ENCODE results near the gene DNAJB5.
"Not testable (repeated sequence)": the region's sequence is repeated elsewhere in the genome, so short reads cannot be mapped to it uniquely, and the experiment has no call there.

DNAJB5 gene

DNA sequence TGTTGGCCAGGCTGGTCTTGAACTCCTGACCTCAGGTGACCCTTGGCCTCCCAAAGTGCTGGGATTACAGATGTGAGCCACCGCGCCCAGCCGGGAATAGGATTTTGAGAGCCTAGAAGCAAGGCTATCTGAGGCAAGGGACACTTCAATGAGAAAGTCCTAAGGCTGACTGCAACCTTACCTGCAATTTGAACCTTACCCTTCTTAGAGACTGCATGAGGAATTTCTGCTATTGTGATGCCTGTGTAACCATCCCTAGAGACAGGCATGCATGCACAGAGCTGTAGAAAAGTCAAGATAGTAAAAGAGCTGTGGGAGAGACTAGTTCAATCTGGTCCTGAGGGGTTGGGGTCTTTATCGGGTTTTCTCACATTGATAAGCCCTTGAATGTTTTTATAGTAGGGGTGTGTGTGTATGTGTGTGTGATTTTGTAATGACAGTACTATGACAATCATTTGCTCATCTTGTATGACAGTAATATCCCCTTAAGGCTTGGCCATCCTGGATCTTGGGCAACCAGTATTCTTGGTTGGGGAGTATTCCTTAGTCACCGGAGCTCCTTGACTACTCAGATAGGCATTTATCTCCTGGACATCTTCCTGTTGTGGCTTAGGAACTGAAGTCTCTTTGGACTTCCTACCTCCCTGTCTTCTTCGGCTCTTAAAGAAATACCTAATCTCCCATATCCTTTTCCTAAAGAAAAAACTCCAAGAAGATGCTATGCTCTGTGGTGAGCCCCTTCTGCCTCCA, 11.2 kb downstream of the DNAJB5 start:
- DNase-seq (ENCODE audit: low spot score), result no peak

DNA sequence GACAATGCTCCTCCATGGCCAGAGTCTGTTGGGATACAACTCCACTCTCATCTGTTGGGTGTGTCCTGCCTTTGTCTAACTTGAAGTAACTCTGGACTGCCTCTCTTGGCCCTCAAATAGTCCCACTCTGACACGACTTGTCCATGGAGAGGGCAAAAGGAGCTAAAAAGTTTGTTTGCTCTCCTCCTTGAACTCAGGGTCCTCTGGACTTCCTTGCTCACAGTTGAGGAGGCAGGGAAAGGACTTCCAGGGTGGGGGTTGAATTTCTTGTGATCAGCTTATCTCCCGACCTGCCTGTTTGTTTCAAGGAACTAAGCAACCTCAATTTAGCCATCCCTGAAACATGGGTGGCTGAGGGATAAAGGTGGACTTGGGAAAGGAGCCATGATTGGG, 11.7 kb downstream of the DNAJB5 start:
- DNase-seq (ENCODE audit: low spot score), result no peak

DNA sequence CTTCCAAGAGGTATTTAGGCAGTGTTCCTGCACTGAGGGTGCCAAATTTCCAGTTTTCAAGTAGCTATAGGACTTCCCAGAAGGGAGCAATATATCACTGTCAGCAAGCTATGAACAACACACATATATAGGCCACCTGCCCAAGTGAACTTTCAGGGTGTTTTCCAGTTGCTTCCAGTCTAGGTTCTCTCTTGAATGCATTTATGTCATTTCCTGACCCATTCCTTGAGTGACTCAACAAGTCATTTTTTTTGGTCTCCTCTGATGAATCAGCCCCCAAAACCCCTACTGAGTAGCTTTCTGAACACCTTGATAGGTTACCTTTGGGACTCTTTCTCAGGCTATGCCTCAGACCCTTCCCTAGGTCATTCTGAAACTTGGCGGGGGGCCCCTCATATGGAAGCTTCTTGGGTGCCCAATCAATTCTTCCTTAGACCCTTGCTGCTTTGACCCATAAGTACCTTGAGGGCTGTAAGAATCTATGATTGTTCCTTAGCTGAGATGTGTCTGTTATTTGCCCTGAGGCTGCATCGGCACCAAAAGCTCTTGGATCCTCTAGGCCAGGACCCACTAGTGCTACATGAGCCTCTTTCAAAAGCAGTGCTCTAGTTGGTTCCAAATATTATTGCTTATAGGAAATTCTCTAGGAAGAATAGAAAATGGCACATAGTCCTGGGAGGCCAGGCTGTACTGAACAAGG, 12.4 kb downstream of the DNAJB5 start:
- DNase-seq (ENCODE audit: low spot score), result no peak

DNA sequence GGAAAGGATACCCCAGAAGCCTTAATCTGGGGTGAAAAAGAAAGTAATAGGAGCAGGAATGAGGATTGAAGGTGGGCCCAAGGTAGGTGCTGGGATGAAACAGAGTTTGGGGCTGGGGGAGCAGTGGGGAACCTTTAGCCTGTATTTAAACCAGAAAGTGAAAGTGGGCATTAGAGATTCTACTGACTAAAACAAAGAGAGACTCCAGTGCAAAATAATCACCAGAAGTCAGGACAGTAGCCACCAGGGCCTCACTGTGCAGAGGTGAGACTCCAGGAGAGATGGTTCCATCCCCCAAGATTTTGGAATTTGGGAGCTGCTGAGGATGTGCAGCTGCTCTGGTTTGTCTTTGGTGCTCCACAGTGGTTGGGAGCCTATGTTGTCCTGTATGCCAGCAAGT, 13.1 kb downstream of the DNAJB5 start:
- DNase-seq (ENCODE audit: low spot score), result no peak

DNA sequence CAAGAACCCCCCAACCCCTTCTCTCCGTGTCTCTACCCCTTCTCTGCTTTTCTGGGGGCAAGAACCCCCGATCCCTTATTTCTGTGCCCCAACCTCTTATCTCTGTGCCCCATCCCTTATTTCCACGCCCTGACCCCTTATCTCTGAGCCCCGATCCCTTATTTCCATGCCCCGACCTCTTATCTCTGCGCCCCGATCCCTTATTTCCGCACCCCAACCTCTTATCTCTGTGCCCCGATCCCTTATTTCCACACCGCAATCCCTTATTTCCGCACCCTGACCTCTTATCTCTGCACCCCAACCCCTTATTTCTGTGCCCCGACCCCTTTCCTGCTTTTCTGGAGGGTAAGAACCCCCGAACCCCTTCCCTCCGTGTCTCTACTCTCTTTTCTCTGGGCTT, 14.8 kb downstream of the DNAJB5 start:
- DNase-seq (ENCODE audit: low spot score), result not testable (repeated sequence)

DNA sequence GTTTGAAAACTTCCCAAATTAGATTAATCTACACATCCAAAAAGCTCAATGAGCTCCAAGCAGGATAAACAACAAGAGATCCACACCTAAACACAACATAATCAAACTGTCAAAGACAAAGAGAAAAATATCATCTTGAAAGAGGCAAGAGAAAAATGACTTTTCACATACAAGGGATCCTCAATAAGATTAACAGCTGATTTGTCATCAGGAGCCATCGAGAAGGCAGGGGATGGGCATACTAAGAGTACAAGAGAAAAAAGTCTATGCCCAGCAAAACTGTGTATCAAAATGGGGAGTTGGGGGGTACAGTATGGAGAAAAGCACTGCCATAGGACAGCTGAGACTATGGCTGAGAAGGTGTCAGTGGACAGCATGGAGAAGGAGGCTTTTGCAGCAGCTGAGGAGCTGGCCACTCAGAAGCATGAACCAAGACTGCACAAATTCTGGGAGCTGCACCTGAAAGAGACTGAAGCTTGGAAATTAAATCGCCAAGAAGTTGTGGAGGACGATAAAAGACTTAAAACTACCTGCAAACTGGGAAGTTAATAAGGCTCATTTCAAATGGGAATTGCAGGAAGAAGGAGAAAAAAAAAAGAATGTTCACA, 20.9 kb downstream of the DNAJB5 start:
- DNase-seq (ENCODE audit: low spot score), result no peak

DNA sequence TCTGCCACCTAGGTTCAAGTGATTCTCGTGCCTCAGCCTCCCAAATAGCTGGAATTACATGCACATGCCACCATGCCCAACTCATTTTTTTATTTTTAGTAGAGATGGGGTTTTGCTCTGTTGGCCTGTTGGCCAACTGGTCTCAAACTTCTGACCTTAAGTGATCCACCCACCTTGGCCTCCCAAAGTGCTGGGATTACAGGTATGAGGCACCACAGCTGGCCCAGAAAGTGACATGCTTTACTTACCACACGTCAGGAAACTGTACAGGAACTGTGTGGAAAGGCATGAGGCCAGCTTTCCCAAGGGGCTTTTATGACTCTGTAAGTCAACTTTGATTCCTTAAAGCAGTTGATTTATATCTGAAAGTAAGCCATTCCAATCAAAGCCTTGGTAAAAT, 25.0 kb downstream of the DNAJB5 start:
- DNase-seq (ENCODE audit: low spot score), result no peak

DNA sequence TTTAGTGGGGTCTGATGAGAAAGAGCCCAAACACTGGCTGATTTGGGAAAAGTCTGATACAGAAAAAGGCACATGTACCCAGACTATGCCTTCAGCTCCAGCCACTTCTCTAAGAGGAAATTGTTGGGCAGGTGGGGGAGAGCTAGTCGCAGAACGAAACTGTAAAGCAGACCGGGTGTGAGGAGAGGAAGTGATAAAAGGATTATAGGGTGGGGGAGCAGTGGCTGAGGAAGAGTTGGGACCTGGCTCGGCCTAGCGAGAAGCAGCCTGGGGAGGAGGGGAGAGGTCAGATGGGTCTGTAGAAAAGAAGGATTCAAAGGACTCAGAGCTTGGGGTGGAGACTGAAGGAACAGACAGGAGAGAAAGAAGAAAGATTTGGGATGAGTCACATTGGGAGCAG, 33.9 kb downstream of the DNAJB5 start:
- DNase-seq (ENCODE audit: low spot score), result not testable (repeated sequence)

DNA sequence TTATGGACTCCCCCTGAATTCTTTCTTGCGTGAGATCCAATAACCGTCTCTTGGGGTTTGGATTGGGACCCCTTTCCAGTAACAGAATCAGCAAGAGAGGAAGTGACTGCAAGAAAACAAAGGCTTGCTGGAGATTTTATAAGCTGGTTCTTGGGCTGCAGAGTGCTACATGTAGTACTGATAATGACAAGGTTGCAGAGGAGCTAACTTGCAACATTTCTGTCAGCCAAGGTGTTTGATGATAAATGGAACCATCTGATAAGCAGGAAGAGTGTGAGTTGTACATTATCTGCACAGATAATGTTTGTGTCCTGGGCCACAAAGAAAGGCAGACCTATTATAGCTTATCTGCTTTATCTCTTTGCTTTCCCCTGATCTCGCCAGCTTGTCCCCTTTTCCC, 37.1 kb downstream of the DNAJB5 start:
- no peak for DNase-seq (ENCODE audit: low spot score)

DNA sequence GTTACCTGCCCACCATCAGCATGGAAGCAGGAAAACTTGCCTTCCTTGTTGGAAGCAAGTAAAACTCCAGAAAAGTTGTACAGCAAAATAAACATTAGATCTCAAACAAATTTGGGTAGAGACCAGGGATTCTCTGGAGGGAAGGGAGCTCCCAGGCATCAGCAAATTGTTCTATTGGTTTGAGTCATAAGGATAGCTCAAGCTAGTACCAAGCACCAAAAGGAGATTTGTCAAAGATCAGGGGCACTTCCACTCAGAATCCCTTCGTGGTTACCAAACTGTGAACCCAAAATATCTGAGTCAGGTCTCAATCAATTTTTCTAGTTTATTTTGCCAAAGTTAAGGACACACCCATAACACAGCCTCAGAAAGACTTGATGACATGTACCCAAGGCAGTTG, 37.8 kb downstream of the DNAJB5 start:
- DNase-seq (ENCODE audit: low spot score), result no peak

DNA sequence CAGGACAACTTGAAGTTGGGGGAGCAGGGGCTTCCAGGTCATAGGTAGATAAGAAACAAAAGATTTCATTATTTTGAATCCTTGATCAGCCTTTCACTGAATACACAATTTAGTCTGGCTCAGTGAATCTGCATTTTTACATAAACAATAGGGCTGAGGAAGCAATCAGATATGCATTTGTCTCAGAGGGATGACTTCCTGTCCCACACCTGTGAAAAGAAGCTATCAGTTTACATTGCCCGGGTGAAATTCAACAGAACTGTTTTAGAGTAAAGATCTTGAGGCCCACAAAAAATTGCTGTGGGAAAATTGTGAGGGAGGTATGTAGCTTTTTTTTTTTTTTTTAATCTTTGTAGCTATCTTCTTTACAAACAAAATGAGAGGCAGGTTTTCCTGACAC, 38.3 kb downstream of the DNAJB5 start:
- no peak for DNase-seq (ENCODE audit: low spot score)

DNA sequence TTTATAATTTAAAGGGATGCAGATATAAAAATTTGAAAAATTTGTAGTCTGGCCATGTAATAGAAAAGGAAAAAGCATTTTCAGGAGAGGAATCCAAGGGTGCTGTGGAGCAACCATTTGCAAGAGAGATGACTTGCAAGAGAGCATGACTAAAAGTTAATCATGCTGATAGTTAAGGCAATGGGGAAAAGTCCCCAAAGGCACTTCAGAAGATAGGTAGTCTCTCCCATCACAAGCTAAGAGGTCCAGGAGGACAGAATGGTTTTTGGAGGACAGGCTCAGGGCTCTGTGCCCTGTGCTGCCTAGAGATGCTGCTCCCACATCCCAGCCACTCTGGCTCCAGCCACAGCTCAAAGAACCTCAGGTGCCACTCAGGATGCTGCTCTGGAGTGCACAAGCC, 38.8 kb downstream of the DNAJB5 start:
- no peak for DNase-seq (ENCODE audit: low spot score)

DNA sequence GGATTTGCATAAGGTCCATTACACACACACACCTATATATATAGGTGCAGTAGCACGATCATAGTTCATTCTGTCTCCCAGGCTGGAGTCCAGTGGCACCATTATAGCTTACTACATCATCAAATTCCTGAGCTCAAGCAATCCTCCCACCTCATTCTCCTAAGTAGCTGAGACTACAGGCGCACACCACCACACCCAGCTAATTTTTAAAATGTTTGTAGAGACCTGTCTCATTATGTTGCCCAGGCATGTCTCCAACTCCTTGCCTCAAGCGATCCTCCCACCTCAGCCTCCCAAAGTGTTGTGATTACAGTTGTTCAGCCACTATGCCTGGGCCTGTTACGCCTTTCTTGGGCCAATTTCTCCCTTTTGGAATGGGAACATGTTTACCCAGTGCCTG, 39.7 kb downstream of the DNAJB5 start:
- no peak for DNase-seq (ENCODE audit: low spot score)

DNA sequence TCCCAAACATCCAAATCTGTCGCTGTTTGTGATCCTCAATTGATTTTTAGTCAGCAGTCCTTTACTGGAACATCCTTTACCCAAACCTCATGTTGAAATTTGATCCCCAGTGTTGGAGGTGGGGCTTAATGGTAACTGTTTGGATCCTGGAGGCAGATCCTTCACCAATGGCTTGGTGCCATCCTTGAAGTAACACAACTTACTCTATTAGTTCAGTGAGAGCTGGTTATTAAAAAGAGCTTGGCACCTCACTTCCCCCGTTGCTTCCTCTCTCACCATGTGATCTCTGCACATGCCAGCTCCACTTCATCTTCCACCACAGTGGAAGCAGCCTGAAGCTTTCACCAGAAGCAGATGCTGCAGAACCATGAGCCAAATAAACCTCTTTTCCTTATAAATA, 40.3 kb downstream of the DNAJB5 start:
- DNase-seq (ENCODE audit: low spot score), result no peak

DNA sequence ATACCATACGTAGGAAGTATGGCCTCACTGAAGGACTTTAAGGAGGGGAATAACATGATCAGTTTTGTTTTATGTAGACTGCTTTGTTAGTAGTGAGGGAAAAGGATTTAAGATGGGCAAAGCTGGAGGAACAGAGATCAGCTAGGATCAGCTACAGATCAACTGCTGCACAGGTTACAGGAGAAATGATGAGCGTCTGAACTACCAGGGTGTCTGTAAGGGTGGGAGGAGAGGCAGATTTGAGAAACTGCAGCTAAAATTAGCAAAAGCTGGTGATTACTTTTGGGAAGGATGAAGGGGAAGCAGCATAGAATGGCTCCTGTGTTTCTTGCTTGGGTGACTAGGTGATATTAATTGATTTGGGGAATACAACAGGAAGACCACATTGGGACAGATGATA, 43.6 kb downstream of the DNAJB5 start:
- no peak for DNase-seq (ENCODE audit: low spot score)

DNA sequence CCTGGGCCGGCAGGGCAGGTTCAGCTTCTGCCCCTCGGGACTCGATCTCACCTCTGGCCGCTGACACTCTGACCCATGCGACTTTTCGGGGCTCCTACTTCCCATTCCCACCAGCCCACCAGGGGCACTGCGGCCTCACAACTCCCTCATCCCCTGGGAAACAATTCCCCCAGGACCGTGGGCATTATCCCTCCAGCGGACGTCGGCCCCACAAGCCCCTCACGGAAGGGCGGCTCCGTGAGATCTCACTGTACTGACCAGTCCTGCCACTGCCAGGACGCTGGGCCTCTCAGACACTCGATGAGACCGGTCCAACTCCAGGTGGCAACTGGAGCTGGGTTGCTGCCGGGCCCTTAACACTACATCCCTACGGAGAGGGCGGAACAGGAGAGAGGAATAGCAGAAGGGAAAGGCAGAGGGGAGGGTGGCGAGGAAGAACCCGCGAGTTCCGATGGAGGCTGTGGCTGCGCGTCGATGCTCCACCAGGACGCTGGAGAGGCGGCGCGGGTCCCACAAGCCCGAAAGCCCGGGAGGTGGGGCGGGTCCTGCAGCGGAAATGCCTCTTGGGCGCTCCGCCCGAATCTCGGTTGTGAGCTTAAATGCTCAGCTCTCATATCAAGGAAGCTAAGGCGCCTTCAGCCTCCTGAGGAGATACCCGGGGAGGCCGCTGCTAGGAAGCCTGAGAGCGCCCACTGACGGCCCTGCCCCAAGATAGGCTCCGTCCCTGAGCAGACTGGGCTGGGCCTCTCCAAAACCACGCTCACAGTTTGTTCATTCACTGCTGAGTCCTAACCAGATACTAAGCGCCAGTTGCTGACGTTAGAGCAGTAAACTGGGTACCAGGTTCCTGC, 46.5 kb downstream of the DNAJB5 start:
- DNase-seq (ENCODE audit: low spot score), result no peak

DNA sequence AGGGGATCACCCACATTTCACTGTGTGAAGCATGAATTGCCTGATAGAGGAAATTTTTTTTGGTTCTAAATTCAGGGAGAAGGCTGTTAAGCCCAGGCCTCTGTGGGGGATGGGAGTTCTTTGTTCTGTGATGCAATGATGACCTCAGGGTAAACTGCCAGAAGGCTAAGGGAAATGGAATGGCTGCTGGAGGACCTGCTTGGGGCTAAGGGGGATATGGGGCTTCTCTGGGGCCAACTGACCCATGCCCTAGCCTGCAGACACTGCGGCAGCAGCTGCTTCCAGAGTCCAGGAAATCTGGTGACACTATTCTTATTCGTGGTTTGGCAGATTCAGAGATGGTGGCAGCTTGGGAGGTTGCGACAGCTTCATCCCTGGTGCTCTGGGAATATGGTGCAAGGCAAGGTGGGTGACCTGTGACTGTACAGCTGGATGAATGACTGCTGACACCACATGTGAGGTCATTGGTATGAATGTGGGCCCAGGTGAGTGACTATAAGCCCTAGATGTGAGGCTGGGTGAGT, 52.6 kb downstream of the DNAJB5 start:
- no peak for DNase-seq (ENCODE audit: low spot score)

DNA sequence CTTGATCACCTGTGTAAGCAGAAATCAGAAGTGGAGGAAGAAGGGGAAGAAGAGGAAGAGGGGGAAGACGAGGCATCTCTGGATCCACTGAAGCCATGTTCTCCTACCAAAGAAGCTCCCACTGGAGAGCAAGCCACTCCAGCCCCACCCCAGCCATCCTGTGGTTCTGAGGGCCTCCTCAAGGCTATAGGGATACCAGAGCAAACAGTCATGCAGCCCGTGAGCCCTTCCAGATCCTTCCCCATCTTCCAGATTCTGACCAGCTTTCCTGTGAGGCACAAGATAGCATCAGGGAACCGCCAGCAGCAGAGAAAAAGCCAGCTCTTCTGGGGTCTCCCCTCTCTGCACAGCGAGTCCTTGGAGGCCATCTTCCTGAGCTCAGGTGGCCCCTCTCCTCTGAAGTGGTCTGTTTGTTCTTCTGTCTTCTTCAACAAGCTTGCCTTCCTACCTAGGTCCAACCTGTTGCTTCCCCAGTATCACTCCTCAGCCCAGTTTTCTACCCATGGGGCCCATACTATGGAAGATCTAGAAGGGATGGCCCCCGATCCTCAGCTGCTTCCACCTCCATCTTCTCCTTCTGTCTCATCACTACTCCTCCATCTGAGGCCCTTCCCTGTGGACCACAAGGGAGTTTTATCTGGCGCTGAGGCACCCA, 53.5 kb downstream of the DNAJB5 start:
- no peak for DNase-seq (ENCODE audit: low spot score)

DNA sequence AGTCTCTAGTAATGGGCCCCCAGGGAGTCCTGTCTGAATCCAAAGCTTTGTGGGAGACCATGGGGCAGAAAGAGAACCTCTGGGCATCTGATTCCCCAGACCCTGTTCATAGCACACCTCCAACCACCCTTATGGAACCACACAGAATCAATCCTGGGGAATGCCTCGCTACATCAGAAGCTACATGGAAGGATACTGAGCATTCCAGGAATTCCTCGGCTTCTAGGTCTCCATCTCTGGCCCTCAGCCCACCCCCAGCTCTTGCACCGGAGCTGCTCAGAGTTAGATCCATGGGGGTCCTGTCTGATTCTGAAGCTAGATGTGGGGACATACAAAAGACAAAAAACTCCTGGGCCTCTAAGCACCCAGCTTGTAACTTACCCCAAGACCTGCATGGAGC, 54.5 kb downstream of the DNAJB5 start:
- DNase-seq (ENCODE audit: low spot score), result no peak
